GM12874 (cell line): ENCODE measurements around the gene GRB7.

Experiments used
- CTCF ChIP-seq: IDR thresholded peaks from 2 replicates; pipeline ENCODE4 v1.5.1; 2011; ENCODE audit warnings: low read depth, mild to moderate bottlenecking, control low read depth, low read length, moderate library complexity; ENCODE audit not compliant: insufficient read depth

GRB7 gene

DNA sequence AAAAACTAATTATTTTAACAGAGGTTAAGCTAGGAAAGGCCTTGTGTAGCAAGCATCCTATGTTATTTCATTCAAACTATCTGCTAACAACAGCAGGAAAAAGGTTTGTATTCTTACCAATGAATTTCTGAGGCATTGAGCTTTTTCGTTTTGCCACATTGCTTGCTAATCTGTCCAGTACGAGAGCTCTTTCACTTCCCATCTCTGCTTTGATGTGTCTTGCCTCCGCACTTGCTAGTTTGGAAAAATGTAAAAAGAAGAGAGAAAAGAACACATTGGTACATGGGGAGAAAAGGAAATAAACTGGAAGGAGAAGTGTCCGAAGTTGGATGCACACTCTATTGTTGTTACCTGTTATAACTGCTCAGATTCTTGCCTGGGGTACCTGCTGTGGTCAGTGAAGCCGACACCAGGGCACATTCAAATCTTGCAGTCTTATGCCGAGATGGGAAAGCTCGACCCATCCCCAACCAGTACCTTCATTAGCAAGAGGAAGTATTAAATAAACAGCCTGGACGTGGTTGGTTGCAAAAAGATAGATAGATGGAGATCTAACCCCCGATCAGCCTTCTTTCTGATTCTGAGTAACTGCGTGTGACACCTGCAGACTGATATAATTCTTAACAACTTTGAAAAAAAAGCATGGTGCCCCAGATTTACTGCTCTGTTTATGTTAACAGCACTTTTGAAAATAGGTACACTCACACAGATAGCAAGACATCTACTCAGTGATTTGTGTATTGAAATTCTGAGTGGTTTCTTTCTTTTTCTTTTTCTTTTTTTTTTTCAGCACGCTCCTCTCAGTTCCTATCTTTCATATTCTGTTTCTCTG is 40.0 kb downstream of the GRB7 start:
- TF ChIP-seq CTCF = no peak

- no peak for TF ChIP-seq CTCF
These were observed 43.5 kb downstream of the GRB7 start for GRCh38 chr17:39781031-39781860.

- TF ChIP-seq CTCF = no peak
These were observed 44.1 kb downstream of the GRB7 start for GRCh38 chr17:39781861-39782213.

DNA sequence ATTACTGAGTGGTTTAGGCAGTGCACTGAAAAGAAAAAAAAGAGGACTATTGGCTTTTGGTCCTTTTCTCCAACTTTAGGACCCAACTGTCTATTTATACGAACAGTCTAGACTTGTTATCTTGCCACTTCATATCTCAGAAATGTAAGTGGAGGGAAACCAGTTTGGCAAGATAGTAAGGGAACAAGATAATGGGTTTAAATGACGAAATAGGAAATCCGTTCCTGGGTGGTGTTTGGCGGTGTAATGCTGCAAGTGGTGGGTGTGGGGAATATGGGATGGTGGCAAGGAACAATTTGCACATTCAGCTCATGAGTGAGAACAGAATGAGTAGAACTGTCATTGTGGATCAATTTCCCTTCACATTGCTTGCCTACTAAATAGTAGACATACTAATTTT is 44.7 kb downstream of the GRB7 start:
- no peak for TF ChIP-seq CTCF

DNA sequence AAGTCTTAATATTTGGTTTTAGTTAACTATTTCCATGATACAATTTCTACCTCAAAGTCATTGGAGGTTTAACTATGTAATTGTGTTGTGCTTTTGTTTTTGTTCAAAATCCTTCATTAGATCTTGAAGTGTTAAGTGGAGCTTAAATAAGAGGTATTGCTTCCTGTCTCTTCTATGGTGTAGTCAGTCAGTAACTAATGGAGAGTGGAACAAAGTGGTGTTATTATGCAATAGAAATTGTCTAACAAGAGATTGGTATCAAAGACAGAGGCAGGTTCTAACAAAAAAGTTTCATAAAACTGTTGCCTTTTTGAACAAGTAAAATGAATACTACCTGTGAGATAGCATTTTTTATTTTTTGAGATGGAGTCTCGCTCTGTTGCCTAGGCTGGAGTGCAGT is 45.2 kb downstream of the GRB7 start:
- TF ChIP-seq CTCF = no peak

- no peak for TF ChIP-seq CTCF
These were observed 49.3 kb downstream of the GRB7 start for GRCh38 chr17:39787041-39787440.

DNA sequence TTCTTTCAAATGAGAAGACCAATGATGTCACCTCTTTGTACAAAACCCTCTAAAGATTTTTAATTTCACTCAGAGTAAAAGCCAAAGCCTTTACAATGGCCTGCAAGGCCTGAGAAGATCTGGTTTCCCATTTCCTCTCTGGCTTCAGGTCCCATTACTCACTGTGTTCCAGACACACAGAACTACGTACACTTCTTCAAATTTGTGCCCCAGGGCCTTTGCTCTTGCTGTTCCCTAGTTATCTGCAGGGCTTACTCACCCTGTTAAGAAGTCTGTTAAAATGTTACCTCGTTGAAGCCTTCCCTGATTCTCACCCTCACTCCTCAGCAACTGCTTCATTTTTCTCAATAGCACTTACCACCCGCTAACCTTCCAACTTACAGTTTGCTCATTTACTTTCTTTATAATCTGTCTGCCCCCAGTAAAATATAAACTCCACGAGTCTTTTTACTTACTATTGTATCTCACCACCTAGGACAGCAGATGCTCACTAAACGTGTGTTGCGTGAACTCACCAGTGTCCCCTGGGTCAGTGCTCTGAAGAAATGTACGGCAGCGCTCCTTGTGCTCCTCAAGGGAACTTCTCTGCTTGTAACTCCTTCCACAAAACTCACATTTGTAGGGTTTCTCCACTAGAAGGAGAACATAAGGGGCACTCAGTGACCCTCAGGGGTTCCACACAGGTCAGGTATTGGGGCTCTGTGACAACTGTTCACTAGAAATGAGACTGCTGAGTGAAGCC is 50.2 kb downstream of the GRB7 start:
- no peak for TF ChIP-seq CTCF
